ENCODE results near the gene ZBTB20. TPM values are rescaled to one million over a fixed set of nuclear protein-coding genes. Genes with fewer than 3 reads are reported as not detected.

ZBTB20 gene
- total RNA-seq, 1 donor from 2014 or later, result 61.0 TPM

- H3K27me3 ChIP-seq, result no peaks in the 10 kb centered on the region
- no peak overlapping the region for H3K4me3 ChIP-seq
- DNase-seq, result no peak
- no peak for TF ChIP-seq CTCF (IDR thresholded peaks at IDR 0.05)
- intact Hi-C loops (cut with DNase I), result no loop called here
- H3K4me1 ChIP-seq, result no peaks in the 10 kb centered on the region
- no peaks in the 10 kb centered on the region for H3K9me3 ChIP-seq
- no peak for ATAC-seq
- no peaks in the 10 kb centered on the region for H3K36me3 ChIP-seq
- H3K27ac ChIP-seq, result no peak overlapping the region
Observed at GRCh38 chr3:114556657-114557213, 590.4 kb downstream of the ZBTB20 start.

- ATAC-seq, result no peak
- H3K9me3 ChIP-seq, result no peaks in the 10 kb centered on the region
- H3K4me3 ChIP-seq, result no peak overlapping the region
- TF ChIP-seq CTCF (IDR thresholded peaks at IDR 0.05), result no peak
- intact Hi-C loops (cut with DNase I), result no loop called here
- H3K36me3 ChIP-seq, result no peaks in the 10 kb centered on the region
- no peak for DNase-seq
- H3K27ac ChIP-seq, result no peak overlapping the region
- no peaks in the 10 kb centered on the region for H3K27me3 ChIP-seq
- H3K4me1 ChIP-seq, result no peaks in the 10 kb centered on the region
Observed at GRCh38 chr3:114554731-114555130, 592.4 kb downstream of the ZBTB20 start.

- no peak for ATAC-seq
Observed at GRCh38 chr3:114553949-114554593, 593.0 kb downstream of the ZBTB20 start.

GRCh38 chr3:114552527-114552812 is 594.6 kb downstream of the ZBTB20 start:
- Histone ChIP-seq H3K4me3 (no peak overlapping the region), H3K9me3 (no peaks in the 10 kb centered on the region), H3K27me3 (no peaks in the 10 kb centered on the region), H3K4me1 (no peaks in the 10 kb centered on the region), H3K36me3 (no peaks in the 10 kb centered on the region), H3K27ac (no peak overlapping the region)
- no peak for TF ChIP-seq CTCF (IDR thresholded peaks at IDR 0.05)
- intact Hi-C loops (cut with DNase I), result no loop called here
- no peak for DNase-seq
- no peak for ATAC-seq

More at GRCh38 chr3:114553949-114554593, 593.0 kb downstream of the ZBTB20 start:
- no peaks in the 10 kb centered on the region for H3K27me3 ChIP-seq
- H3K4me1 ChIP-seq, result no peaks in the 10 kb centered on the region
- no peaks in the 10 kb centered on the region for H3K36me3 ChIP-seq
- no peak for DNase-seq
- intact Hi-C loops (cut with DNase I), result no loop called here
- no peak for TF ChIP-seq CTCF (IDR thresholded peaks at IDR 0.05)
- no peak overlapping the region for H3K4me3 ChIP-seq
- H3K27ac ChIP-seq, result no peak overlapping the region
- no peaks in the 10 kb centered on the region for H3K9me3 ChIP-seq

- Histone ChIP-seq H3K4me3 (no peak overlapping the region), H3K36me3 (no peaks in the 10 kb centered on the region), H3K4me1 (no peaks in the 10 kb centered on the region), H3K27ac (no peak overlapping the region), H3K9me3 (no peaks in the 10 kb centered on the region), H3K27me3 (no peaks in the 10 kb centered on the region)
- intact Hi-C loops (cut with DNase I), result no loop called here
- DNase-seq (no peak), ATAC-seq (no peak)
- no peak for TF ChIP-seq CTCF (IDR thresholded peaks at IDR 0.05)
Observed at GRCh38 chr3:114551770-114552526, 595.1 kb downstream of the ZBTB20 start.

Measured in upper lobe of right lung (tissue), 1 donor.